ENCODE results near the gene ZMYM2.
A peak's percentile ranks its signal among the peaks of the same experiment; 100 is the strongest.
"Not testable (repeated sequence)": the region's sequence is repeated elsewhere in the genome, so short reads cannot be mapped to it uniquely, and the experiment has no call there.

Gene ZMYM2

DNA sequence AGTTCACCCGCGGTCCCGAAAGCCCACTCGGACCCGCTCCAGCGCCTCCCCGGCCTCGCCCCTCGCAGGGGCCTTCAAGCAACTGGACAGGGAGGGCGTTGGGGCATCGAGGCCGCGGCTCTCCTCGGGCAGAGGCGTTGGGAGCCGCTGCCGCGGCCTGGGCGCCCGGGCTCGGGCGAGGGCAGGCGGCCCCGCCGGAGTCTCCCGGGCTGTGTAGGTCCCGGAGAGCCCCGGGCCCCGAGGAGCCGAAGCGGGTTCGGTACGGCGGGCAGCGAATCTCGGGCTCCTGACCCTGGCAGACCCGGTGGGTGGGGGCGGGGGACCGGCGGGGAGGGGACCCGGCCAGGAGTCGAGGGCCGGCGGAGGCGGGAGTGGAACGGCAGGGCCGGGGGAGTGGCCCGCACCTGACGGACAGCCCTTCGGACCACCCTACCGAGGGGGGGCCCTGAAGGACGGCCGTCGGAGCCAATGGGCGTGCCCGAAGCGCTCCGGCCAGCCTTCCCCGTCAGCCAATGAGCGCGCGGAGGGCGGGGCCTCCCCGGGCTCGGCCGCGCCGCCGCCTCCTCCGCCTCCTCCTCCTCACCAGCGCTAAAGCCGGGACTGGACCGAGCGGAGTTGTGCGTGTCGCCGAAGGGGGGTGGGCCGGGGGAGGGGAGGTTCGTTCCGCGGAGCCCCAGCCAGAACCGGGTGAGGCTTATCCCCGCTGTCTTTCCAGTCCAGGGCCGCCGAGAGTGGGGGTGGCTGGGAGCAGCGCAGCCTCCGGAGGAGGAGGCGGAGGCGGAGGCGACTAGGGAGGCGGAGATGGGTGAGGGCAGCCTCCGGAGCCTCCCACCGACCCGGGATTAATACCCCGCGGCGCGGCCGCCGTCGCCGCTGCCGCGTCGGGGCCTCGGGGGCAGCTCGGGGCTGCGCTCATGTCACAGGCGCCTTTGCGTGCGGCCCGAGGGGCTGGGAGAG, at the start of gene ZMYM2:
TSS of gene ZMYM2 (plus strand) at position 573 of the 957 bp plus-strand sequence. CDS start 34,346 bp downstream, outside the sequence.
- DNase-seq (ENCODE audit: low read depth), result peak; percentile 93

DNA sequence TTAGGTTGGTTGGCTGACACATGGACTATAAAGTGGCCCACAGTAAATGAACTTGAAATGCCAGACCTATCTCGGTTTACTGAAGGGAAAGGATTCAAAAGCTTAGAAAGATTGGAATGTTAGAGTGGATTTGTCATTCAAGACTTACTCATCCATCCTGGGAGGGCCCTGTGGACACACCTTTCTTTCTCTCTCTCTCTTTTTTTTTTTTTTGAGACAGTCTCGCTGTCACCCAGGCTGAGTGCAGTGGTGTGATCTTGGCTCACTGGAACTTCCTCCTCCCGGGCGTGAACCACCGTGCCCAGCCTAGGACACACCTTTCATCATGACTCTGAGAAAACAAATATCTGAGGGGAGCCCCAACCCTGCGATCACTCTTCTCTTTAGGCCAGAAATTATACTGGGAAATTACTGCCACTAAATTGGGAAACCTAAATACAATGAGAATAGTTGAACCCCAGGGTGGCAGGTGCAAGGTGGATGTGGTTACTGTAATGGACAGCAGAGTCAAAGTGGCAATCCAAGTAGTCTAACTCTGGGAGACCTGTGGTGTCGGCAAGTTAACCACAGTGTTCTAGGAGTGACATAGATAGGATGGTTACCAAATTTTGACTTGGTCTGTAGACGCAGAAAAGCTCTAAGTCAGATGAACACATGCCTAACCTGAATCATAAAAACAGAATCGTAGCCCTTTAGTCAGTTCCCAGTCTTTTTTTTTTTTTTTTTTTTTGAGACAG, 48.0 kb upstream of the ZMYM2 start:
- DNase-seq (ENCODE audit: low read depth), result peak; percentile 0

DNA sequence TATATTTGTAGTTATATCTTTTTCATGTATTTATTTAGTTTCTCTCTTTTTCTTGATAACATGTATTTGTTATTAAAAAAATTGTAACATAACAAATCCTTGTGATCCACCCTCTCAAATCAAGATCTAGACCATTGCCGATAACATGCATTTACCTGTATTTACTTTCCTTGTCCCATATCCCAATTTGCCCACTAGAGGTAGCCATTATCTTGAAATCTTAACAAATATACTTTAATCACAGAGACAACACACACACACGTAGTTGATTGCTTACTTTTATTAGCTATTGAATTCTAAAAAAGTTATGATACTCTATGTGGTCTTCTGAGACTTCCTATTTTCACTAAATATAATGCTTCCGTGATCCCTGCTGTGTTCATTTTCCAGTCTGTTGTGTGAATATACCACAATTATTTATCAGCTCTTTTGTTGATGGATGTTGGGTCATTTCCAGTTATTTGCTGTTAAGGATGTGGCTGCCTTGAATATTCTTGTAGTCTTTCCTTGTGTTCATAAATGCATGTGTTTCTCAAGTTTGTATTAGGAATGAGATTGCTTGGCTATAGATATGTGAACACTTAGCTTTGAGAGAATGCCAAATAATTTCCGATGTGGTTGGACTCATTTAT, 31.3 kb upstream of the ZMYM2 start:
- DNase-seq (ENCODE audit: low read depth), result peak; percentile 10

DNA sequence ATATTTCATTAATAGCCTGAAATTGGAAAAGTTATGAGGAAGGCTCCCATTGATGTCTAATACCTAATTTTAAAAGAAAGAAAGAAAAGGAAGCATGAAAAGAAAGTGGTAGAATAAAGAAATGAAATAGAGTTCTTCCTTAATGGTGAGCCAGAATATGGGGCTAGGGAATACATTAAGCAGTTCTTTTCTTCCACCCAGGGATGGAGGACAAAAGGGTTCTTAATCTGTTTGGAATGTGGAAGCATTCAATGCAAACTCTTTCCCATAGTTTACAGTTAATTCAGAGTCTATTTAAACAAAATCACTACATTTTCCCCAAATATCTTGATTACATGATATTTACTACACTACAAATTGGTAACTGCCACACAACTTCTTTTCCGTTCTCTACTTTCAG, 18.4 kb upstream of the ZMYM2 start:
- DNase-seq (ENCODE audit: low read depth), result no peak

- no peak for DNase-seq (ENCODE audit: low read depth)
These were observed 8.2 kb upstream of the ZMYM2 start for GRCh38 chr13:19950374-19950773.

DNA sequence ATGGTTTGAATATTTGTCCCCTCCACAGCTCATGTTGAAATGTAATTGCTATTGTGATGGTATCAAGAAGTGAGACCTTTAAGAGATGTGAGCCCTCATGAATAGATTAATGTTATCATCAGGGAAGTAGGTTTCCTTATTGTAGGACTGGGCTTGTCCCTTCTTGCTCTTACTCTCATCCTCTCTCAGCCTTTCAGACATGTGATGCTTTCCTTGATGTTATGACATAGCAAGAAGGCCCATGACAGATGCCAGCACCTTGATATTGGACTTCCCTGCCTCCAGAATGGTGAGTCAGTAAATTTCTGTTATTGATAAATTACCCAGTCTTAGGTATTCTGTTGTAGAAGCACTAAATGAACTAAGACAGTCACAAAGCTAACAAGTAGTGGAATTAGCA, 5.7 kb upstream of the ZMYM2 start:
- no peak for DNase-seq (ENCODE audit: low read depth)

GRCh38 chr13:19955873-19956559, 2.5 kb upstream of the ZMYM2 start:
- DNase-seq (ENCODE audit: low read depth), result no peak

GRCh38 chr13:19957320-19958154, 990 bp upstream of the ZMYM2 start:
- DNase-seq (ENCODE audit: low read depth), result peak; percentile 54

GRCh38 chr13:19959141-19959830, 759 bp downstream of the ZMYM2 start:
- no peak for DNase-seq (ENCODE audit: low read depth)

- peak; percentile 85 for DNase-seq (ENCODE audit: low read depth)
These were observed 1.5 kb downstream of the ZMYM2 start for GRCh38 chr13:19959831-19960652.

DNA sequence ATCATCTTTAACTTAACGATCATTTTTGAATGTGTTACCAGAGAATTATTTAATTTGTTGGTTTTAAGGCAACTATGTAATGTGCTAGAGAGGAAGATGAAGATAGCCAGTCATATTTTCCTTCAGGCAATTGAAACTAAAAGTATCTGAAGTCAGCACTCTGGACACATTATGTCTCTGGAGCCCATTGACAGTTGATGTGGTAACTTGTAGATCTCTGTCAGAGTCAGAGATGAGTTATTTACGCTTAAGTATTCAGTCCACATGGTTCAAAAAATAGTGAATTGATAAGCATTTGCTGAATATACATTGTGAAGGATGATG, 2.1 kb downstream of the ZMYM2 start:
- DNase-seq (ENCODE audit: low read depth), result no peak

GRCh38 chr13:19961489-19961888, 3.0 kb downstream of the ZMYM2 start:
- no peak for DNase-seq (ENCODE audit: low read depth)

GRCh38 chr13:19961924-19962323, 3.4 kb downstream of the ZMYM2 start:
- DNase-seq (ENCODE audit: low read depth), result no peak

GRCh38 chr13:19962894-19963293, 4.4 kb downstream of the ZMYM2 start:
- no peak for DNase-seq (ENCODE audit: low read depth)

GRCh38 chr13:19967621-19968020, 9.1 kb downstream of the ZMYM2 start:
- DNase-seq (ENCODE audit: low read depth), result no peak

DNA sequence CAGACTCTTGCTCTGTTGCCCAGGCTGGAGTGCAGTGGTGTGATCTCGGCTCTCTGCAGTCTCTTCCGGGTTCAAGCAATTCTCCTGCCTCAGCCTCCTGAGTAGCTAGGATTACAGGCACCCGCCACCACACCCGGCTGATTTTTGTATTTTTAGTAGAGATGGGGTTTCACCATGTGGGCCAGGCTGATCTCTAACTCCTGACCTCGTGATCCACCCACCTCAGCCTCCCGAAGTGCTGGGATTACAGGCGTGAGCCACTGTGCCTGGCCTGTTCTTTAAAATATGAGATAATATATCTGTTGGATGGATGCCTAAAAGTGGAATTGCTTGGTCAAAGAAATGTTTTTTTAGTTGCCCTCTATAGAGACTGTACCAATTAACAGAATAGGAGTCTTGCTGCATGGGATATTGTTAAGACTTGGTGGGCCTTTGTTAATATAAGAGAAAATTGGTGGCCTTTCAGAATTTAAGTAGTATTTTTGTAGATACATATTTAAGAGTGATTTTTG, 16.0 kb downstream of the ZMYM2 start:
- not testable (repeated sequence) for DNase-seq (ENCODE audit: low read depth)

DNA sequence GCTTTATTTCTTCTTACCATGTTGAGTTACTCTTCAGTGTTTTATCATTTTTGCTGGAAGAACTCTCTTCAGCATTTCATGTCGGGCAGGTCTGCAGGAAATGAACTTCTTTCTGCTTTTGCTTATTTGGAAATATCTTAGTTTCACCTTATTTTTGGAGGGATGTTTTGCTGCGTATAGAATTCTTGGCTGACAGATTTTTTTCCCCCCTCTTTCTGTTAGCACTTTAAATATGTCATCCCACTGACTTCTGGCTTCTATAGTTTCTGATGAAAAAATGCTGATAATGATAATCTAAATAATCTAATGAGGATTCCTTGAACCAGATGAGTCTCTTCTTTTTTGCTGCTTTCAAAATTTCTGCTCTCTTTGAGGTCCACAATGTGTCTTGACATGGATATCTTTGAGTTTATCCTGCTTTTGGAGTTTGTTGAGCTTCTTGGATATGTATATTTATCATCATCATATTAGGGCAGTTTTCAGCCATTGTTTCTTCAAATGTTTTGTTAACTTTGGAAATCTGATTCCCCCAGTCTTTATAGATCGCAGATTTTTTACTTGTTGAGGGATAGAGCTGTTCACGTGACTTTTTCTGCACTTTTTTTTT, 20.4 kb downstream of the ZMYM2 start:
- no peak for DNase-seq (ENCODE audit: low read depth)

GRCh38 chr13:19981685-19982238, 23.2 kb downstream of the ZMYM2 start:
- no peak for DNase-seq (ENCODE audit: low read depth)
